ENCODE results near the gene GPR148. TPM values are rescaled to one million over a fixed set of nuclear protein-coding genes. Genes with fewer than 3 reads are reported as not detected.

GPR148 gene
- polyA plus RNA-seq, 1 donor from 2014 or later = not detected

DNA sequence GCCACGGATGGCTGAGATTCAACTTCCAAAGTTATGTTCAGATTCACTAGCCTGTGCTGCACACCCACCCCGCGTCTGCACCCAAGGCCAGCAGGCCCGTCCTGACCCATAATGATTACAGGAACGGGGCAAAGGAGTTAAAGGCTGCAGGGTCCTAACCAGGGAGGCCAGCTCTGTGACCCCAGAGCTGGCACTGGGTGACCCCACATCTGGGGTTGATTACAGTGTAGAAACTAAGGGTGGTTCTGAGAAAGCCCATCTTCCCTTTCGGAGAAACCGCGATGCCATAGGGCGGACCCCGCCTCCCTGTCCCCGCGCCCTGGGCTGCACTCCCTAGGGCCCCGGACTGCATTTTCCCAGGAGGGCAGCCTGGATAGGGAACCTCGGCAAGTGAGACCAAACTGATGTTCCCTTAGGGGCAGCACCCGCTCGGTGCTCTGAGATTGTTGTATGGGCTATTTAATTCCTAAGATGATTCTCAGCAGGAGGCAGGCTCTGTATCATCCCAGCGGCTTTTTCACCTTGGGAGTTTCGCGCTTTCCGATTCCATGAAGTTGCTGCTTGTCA, 2.2 kb upstream of the GPR148 start:
- peak overlapping the region; percentile 76 for H3K4me2 ChIP-seq (ENCODE audit: low read length)
- H2AFZ ChIP-seq (ENCODE audit: low read depth, low read length) = peak overlapping the region; percentile 89
- no peaks in the 10 kb centered on the region for H3K36me3 ChIP-seq (ENCODE audit: insufficient read depth, low read length)
- TF ChIP-seq EZH2 (IDR thresholded peaks at IDR 0.05; ENCODE audit: borderline replicate concordance, insufficient read depth, low read length, poor library complexity, severe bottlenecking) (no peak), SMC3 (conservative IDR thresholded peaks at IDR 0.05; ENCODE audit: poor library complexity) (no peak), RAD21 (conservative IDR thresholded peaks at IDR 0.05) (no peak), TAF1 (IDR thresholded peaks at IDR 0.05; ENCODE audit: low read depth) (no peak), POLR2AphosphoS5 (IDR thresholded peaks at IDR 0.05) (no peak), CTCF (IDR thresholded peaks at IDR 0.05; ENCODE audit: poor library complexity, severe bottlenecking) (no peak), EP300 (conservative IDR thresholded peaks at IDR 0.05; ENCODE audit: poor library complexity, severe bottlenecking) (no peak), MXI1 (conservative IDR thresholded peaks at IDR 0.05; ENCODE audit: poor library complexity, severe bottlenecking) (no peak)
- TF ChIP-seq, protein P1, sequence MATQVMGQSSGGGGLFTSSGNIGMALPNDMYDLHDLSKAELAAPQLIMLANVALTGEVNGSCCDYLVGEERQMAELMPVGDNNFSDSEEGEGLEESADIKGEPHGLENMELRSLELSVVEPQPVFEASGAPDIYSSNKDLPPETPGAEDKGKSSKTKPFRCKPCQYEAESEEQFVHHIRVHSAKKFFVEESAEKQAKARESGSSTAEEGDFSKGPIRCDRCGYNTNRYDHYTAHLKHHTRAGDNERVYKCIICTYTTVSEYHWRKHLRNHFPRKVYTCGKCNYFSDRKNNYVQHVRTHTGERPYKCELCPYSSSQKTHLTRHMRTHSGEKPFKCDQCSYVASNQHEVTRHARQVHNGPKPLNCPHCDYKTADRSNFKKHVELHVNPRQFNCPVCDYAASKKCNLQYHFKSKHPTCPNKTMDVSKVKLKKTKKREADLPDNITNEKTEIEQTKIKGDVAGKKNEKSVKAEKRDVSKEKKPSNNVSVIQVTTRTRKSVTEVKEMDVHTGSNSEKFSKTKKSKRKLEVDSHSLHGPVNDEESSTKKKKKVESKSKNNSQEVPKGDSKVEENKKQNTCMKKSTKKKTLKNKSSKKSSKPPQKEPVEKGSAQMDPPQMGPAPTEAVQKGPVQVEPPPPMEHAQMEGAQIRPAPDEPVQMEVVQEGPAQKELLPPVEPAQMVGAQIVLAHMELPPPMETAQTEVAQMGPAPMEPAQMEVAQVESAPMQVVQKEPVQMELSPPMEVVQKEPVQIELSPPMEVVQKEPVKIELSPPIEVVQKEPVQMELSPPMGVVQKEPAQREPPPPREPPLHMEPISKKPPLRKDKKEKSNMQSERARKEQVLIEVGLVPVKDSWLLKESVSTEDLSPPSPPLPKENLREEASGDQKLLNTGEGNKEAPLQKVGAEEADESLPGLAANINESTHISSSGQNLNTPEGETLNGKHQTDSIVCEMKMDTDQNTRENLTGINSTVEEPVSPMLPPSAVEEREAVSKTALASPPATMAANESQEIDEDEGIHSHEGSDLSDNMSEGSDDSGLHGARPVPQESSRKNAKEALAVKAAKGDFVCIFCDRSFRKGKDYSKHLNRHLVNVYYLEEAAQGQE (IDR thresholded peaks at IDR 0.05; ENCODE audit: borderline replicate concordance) = no peak
- H3K9ac ChIP-seq (ENCODE audit: low read length) = peak overlapping the region; percentile 69
- H3F3A ChIP-seq (ENCODE audit: insufficient read depth, low read length, poor library complexity, severe bottlenecking) = no peaks in the 10 kb centered on the region
- H3K79me2 ChIP-seq (replicated peaks; ENCODE audit: insufficient read depth, low read length) = no peaks in the 10 kb centered on the region
- no peaks in the 10 kb centered on the region for H3K9me3 ChIP-seq (ENCODE audit: low read length)
- peaks cover 4% of the 10 kb centered on the region for H3K27me3 ChIP-seq (ENCODE audit: insufficient read depth, low read depth, low read length)
- H3K4me3 ChIP-seq (ENCODE audit: low read length) = peak overlapping the region; percentile 75
- H4K20me1 ChIP-seq (ENCODE audit: insufficient read depth) = no peaks in the 10 kb centered on the region
- H3K9me2 ChIP-seq (ENCODE audit: insufficient read depth, low read length) = no peaks in the 10 kb centered on the region
- no peak overlapping the region for H3K27ac ChIP-seq (ENCODE audit: low read length)

- Histone ChIP-seq H3K36me3 (ENCODE audit: insufficient read depth, low read length) (no peaks in the 10 kb centered on the region), H3K9me3 (ENCODE audit: low read length) (no peaks in the 10 kb centered on the region), H3K27me3 (ENCODE audit: insufficient read depth, low read depth, low read length) (peaks cover 4% of the 10 kb centered on the region), H2AFZ (ENCODE audit: low read depth, low read length) (peak overlapping the region; percentile 89), H3F3A (ENCODE audit: insufficient read depth, low read length, poor library complexity, severe bottlenecking) (no peaks in the 10 kb centered on the region), H3K9me2 (ENCODE audit: insufficient read depth, low read length) (no peaks in the 10 kb centered on the region), H3K4me2 (ENCODE audit: low read length) (peak overlapping the region; percentile 76), H3K79me2 (replicated peaks; ENCODE audit: insufficient read depth, low read length) (no peaks in the 10 kb centered on the region), H3K4me3 (ENCODE audit: low read length) (peak overlapping the region; percentile 75), H3K27ac (ENCODE audit: low read length) (no peak overlapping the region), H3K9ac (ENCODE audit: low read length) (peak overlapping the region; percentile 69), H4K20me1 (ENCODE audit: insufficient read depth) (no peaks in the 10 kb centered on the region)
- TF ChIP-seq SMC3 (conservative IDR thresholded peaks at IDR 0.05; ENCODE audit: poor library complexity) = peak; percentile 21
- peak; percentile 13 for TF ChIP-seq POLR2AphosphoS5 (IDR thresholded peaks at IDR 0.05)
- TF ChIP-seq RAD21 (conservative IDR thresholded peaks at IDR 0.05) = peak; percentile 42
- TF ChIP-seq EZH2 (IDR thresholded peaks at IDR 0.05; ENCODE audit: borderline replicate concordance, insufficient read depth, low read length, poor library complexity, severe bottlenecking) = no peak
- TF ChIP-seq CTCF (IDR thresholded peaks at IDR 0.05; ENCODE audit: poor library complexity, severe bottlenecking) = peak; percentile 39
Observed at GRCh38 chr2:130727286-130727924, 1.5 kb upstream of the GPR148 start.
